Activated CD8-positive, alpha-beta T cell treated with anti-CD3 and anti-CD28 coated beads for 36 hours (primary cell): ENCODE data around the gene OR2T4. TPM values are rescaled to one million over a fixed set of nuclear protein-coding genes. Genes with fewer than 3 reads are reported as not detected.

ENCODE experiments used
- ATAC-seq: fragments of 200-7000 bp; cut with Tn5 transposase; one replicate; pipeline ENCODE4 v1.10.0; 2021; ENCODE audit warnings: mild to moderate bottlenecking, moderate library complexity
- CTCF ChIA-PET: fragments of 350-600 bp; sonication (Branson Sonifier 250); formaldehyde crosslinking; loops from one replicate; lab custom pipeline; 2021; ENCODE audit warnings: antibody characterized with exemption; lab: Charles Lee
- POLR2A ChIA-PET: fragments of 350-600 bp; sonication (Branson Sonifier 250); formaldehyde crosslinking; loops from one replicate; lab custom pipeline; 2021; ENCODE audit warnings: antibody characterized with exemption; lab: Charles Lee
- DNase-seq: peaks from one replicate; pipeline ENCODE4 v3.0.0-alpha.2; 2020
- H3K27ac Mint-ChIP-seq: one replicate; pipeline ENCODE4 v1.8.0; 2021; ENCODE audit warnings: mild to moderate bottlenecking, mixed read lengths
- H3K27me3 Mint-ChIP-seq: one replicate; pipeline ENCODE4 v1.8.0; 2021; ENCODE audit warnings: mixed read lengths
- H3K36me3 Mint-ChIP-seq: one replicate; pipeline ENCODE4 v1.8.0; 2021; ENCODE audit warnings: low read depth, mixed read lengths
- H3K4me1 Mint-ChIP-seq: one replicate; pipeline ENCODE4 v1.8.0; 2021; ENCODE audit warnings: low read depth, mixed read lengths
- H3K4me3 Mint-ChIP-seq: one replicate; pipeline ENCODE4 v1.8.0; 2021; ENCODE audit warnings: mild to moderate bottlenecking, moderate library complexity, mixed read lengths
- H3K9me3 Mint-ChIP-seq: one replicate; pipeline ENCODE4 v1.8.0; 2021; ENCODE audit warnings: mixed read lengths
- intact Hi-C: fragments of 100-400 bp; cut with micrococcal nuclease; formaldehyde crosslinking; loops from one replicate; pipeline ENCODE4 v1.10.0; 2022
- total RNA-seq, 2 experiments: library from RNA; stranded (reverse); gene quantifications; one replicate each; pipeline ENCODE4 v1.2.3, GENCODE V29; 2021
- TF ChIP-seq, protein P1 (sequence below): fragments of 200-600 bp; IDR thresholded peaks from one replicate; pipeline ENCODE4 v1.8.0; 2022; ENCODE audit warnings: antibody characterized with exemption, mild to moderate bottlenecking

The OR2T4 gene
- total RNA-seq, 2 experiments from 2014 or later, result not detected

DNA sequence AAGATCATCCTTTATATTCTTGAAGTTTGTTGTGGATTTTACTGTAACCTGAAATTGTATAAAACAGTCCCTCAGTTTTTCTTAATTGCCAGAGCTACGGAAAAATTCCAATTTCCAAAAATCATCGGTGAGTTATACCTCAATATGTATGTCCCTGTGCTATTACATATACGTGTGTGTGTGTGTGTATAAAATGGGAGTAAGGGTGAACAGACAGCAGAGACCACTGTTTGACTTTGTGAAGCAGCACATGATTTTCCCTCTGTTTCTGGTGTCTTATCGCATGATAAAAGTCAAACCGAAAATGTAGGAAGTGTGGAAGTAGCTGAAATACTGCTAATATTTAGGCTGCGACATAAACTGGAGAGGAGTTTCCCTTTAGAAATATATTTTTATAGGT is 42.6 kb downstream of the OR2T4 start:
- DNase-seq, result no peak
- intact Hi-C loops, result loop anchor here (2.0 to 5.0 kb wide), 2 partner anchors 213 to 403 kb away; no protein-coding TSS in a partner anchor
- Mint-ChIP-seq H3K36me3 (no peaks in the 10 kb centered on the region), H3K9me3 (peaks cover 2% of the 10 kb centered on the region), H3K4me3 (no peak overlapping the region), H3K27ac (no peak overlapping the region), H3K27me3 (no peaks in the 10 kb centered on the region), H3K4me1 (no peaks in the 10 kb centered on the region)
- ATAC-seq, result no peak
- POLR2A ChIA-PET, result no interaction called here
- CTCF ChIA-PET, result interaction anchor here (0.8 to 2.7 kb wide), 7 partner anchors 13 to 402 kb away, joined by 3 to 27 read pairs (median 4); no protein-coding TSS in a partner anchor
- TF ChIP-seq, protein P1, sequence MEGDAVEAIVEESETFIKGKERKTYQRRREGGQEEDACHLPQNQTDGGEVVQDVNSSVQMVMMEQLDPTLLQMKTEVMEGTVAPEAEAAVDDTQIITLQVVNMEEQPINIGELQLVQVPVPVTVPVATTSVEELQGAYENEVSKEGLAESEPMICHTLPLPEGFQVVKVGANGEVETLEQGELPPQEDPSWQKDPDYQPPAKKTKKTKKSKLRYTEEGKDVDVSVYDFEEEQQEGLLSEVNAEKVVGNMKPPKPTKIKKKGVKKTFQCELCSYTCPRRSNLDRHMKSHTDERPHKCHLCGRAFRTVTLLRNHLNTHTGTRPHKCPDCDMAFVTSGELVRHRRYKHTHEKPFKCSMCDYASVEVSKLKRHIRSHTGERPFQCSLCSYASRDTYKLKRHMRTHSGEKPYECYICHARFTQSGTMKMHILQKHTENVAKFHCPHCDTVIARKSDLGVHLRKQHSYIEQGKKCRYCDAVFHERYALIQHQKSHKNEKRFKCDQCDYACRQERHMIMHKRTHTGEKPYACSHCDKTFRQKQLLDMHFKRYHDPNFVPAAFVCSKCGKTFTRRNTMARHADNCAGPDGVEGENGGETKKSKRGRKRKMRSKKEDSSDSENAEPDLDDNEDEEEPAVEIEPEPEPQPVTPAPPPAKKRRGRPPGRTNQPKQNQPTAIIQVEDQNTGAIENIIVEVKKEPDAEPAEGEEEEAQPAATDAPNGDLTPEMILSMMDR, result peak; percentile 42

- no peaks in the 10 kb centered on the region for H3K4me1 Mint-ChIP-seq
- H3K36me3 Mint-ChIP-seq, result no peaks in the 10 kb centered on the region
- intact Hi-C loops, result no loop called here
- CTCF ChIA-PET, result interaction anchor here (1.2 kb wide), 1 partner anchor 279 kb away, joined by 4 read pairs; no protein-coding TSS in a partner anchor
- H3K4me3 Mint-ChIP-seq, result no peak overlapping the region
- H3K9me3 Mint-ChIP-seq, result peaks cover 9% of the 10 kb centered on the region
- H3K27ac Mint-ChIP-seq, result no peak overlapping the region
- TF ChIP-seq, protein P1, result no peak
- H3K27me3 Mint-ChIP-seq, result no peaks in the 10 kb centered on the region
- POLR2A ChIA-PET, result interaction anchor here (0.5 kb wide), 1 partner anchor 294 kb away, joined by 4 read pairs; no protein-coding TSS in a partner anchor
- no peak for DNase-seq
- no peak for ATAC-seq
Observed at GRCh38 chr1:248406721-248407692, 45.5 kb downstream of the OR2T4 start.

Other genes with a start within 250 kb of the OR2T4 start
- not detected for gene OR2M5, start 216.5 kb upstream of the OR2T4 start, total RNA-seq
- gene OR2M2, start 186.8 kb upstream of the OR2T4 start, total RNA-seq, result not detected
- gene OR2M3, start 164.4 kb upstream of the OR2T4 start, total RNA-seq, result not detected
- not detected for gene OR2M4, start 130.2 kb upstream of the OR2T4 start, total RNA-seq
- gene OR2T33, start 83.7 kb upstream of the OR2T4 start, total RNA-seq, result not detected
- gene OR2T12, start 58.2 kb upstream of the OR2T4 start, total RNA-seq, result not detected
- not detected for gene OR2M7, start 37.1 kb upstream of the OR2T4 start, total RNA-seq
- not detected for gene OR14C36, start 12.9 kb upstream of the OR2T4 start, total RNA-seq
- gene OR2T6, start 14.1 kb downstream of the OR2T4 start, total RNA-seq, result not detected
- gene OR2T1, start 41.4 kb downstream of the OR2T4 start, total RNA-seq, result not detected
- gene OR2T2, start 84.0 kb downstream of the OR2T4 start, total RNA-seq, result not detected
- gene OR2T3, start 111.7 kb downstream of the OR2T4 start, total RNA-seq, result not detected
- not detected for gene OR2T5, start 126.9 kb downstream of the OR2T4 start, total RNA-seq
- not detected for gene OR2G6, start 146.4 kb downstream of the OR2T4 start, total RNA-seq
- not detected for gene OR2T29, start 201.1 kb downstream of the OR2T4 start, total RNA-seq
- gene OR2T34, start 213.1 kb downstream of the OR2T4 start, total RNA-seq, result not detected
- gene OR2T10, start 236.0 kb downstream of the OR2T4 start, total RNA-seq, result not detected